Astrocyte (in vitro differentiated cells and primary cell): ENCODE data around the gene KRTAP19-7. TPM values are rescaled to one million over a fixed set of nuclear protein-coding genes. Genes with fewer than 3 reads are reported as not detected.

Experiments
- DNase-seq: peaks from one replicate; pipeline ENCODE4 v3.0.0-alpha.2; 2010; ENCODE audit warnings: low read depth
- FAIRE-seq: peaks from 2 replicates; lab custom pipeline; 2011; peaks lifted over from hg19 to GRCh38; lab: Jason Lieb, UNC
- H2AFZ ChIP-seq: 2 replicates; pipeline ENCODE4 v1.6.0; 2012; ENCODE audit warnings: low read depth, low read length, inconsistent platforms
- H3K27ac ChIP-seq: 2 replicates; pipeline ENCODE4 v1.5.1; 2011; ENCODE audit warnings: low read depth, low read length, inconsistent platforms
- H3K27me3 ChIP-seq: 2 replicates; pipeline ENCODE4 v1.6.0; 2011; ENCODE audit warnings: low read length, inconsistent platforms; ENCODE audit not compliant: insufficient read depth
- H3K36me3 ChIP-seq: 2 replicates; pipeline ENCODE4 v1.5.1; 2011; ENCODE audit warnings: low read length, inconsistent platforms; ENCODE audit not compliant: insufficient read depth
- H3K4me1 ChIP-seq: 2 replicates; pipeline ENCODE4 v1.5.1; 2011; ENCODE audit warnings: low read length, inconsistent platforms; ENCODE audit not compliant: insufficient read depth
- H3K4me2 ChIP-seq: 2 replicates; pipeline ENCODE4 v1.6.0; 2012; ENCODE audit warnings: low read length, inconsistent platforms
- H3K4me3 ChIP-seq: 2 replicates; pipeline ENCODE4 v1.5.1; 2011; ENCODE audit warnings: low read depth, mild to moderate bottlenecking, low read length, inconsistent platforms; ENCODE audit not compliant: insufficient read depth
- H3K79me2 ChIP-seq: 2 replicates; pipeline ENCODE4 v1.6.0; 2012; ENCODE audit warnings: mild to moderate bottlenecking, low read length, inconsistent platforms; ENCODE audit not compliant: insufficient read depth
- H3K9ac ChIP-seq: 2 replicates; pipeline ENCODE4 v1.6.0; 2012; ENCODE audit warnings: mild to moderate bottlenecking, low read length, inconsistent platforms
- H3K9me3 ChIP-seq: 2 replicates; pipeline ENCODE4 v1.5.1; 2012; ENCODE audit warnings: low read depth, mild to moderate bottlenecking, low read length, inconsistent platforms; ENCODE audit not compliant: insufficient read depth
- H4K20me1 ChIP-seq: 2 replicates; pipeline ENCODE4 v1.6.0; 2012; ENCODE audit warnings: low read length, inconsistent platforms; ENCODE audit not compliant: insufficient read depth
- H3K27ac Mint-ChIP-seq: one replicate; pipeline ENCODE4 v1.8.0; 2021; ENCODE audit warnings: mild to moderate bottlenecking, mixed read lengths; ENCODE audit not compliant: unreplicated experiment
- H3K27me3 Mint-ChIP-seq: one replicate; pipeline ENCODE4 v1.8.0; 2021; ENCODE audit warnings: low read depth, mixed read lengths; ENCODE audit not compliant: unreplicated experiment
- H3K36me3 Mint-ChIP-seq: one replicate; pipeline ENCODE4 v1.8.0; 2021; ENCODE audit warnings: low read depth, mixed read lengths; ENCODE audit not compliant: unreplicated experiment
- H3K4me1 Mint-ChIP-seq: one replicate; pipeline ENCODE4 v1.8.0; 2021; ENCODE audit warnings: low read depth, mixed read lengths; ENCODE audit not compliant: unreplicated experiment
- H3K4me3 Mint-ChIP-seq: one replicate; pipeline ENCODE4 v1.8.0; 2021; ENCODE audit warnings: mild to moderate bottlenecking, moderate library complexity, mixed read lengths; ENCODE audit not compliant: unreplicated experiment
- H3K9me3 Mint-ChIP-seq: one replicate; pipeline ENCODE4 v1.8.0; 2021; ENCODE audit warnings: mild to moderate bottlenecking, mixed read lengths; ENCODE audit not compliant: unreplicated experiment
- EZH2 ChIP-seq: IDR thresholded peaks from 2 replicates; pipeline ENCODE4 v1.6.1; 2012; ENCODE audit warnings: mild to moderate bottlenecking, low read length, inconsistent platforms; ENCODE audit not compliant: insufficient read depth
- total RNA-seq: library from RNA; stranded (reverse); gene quantifications from 2 replicates; pipeline ENCODE4 v1.2.1, GENCODE V29; 2021
- TF ChIP-seq, protein P1 (sequence below): IDR thresholded peaks from 2 replicates; pipeline ENCODE4 v1.5.1; 2011; ENCODE audit warnings: low read depth, mild to moderate bottlenecking, inconsistent platforms, low read length, moderate library complexity; ENCODE audit not compliant: insufficient read depth

KRTAP19-7 gene
- total RNA-seq, 1 donor from 2014 or later = not detected

GRCh38 chr21:30582870-30583269 lies 21.8 kb upstream of the KRTAP19-7 start:
- Mint-ChIP-seq H3K9me3 (no peaks in the 10 kb centered on the region), H3K4me3 (no peak overlapping the region), H3K36me3 (no peaks in the 10 kb centered on the region), H3K27ac (no peak overlapping the region), H3K4me1 (peaks cover 4% of the 10 kb centered on the region), H3K27me3 (no peaks in the 10 kb centered on the region)
- Histone ChIP-seq H3K27me3 (no peaks in the 10 kb centered on the region), H3K9me3 (peaks cover 5% of the 10 kb centered on the region), H3K9ac (no peak overlapping the region), H3K4me1 (no peaks in the 10 kb centered on the region), H2AFZ (no peak overlapping the region), H4K20me1 (no peaks in the 10 kb centered on the region), H3K27ac (no peak overlapping the region), H3K79me2 (no peaks in the 10 kb centered on the region), H3K4me3 (no peak overlapping the region), H3K36me3 (no peaks in the 10 kb centered on the region), H3K4me2 (no peak overlapping the region)
- DNase-seq = no peak
- TF ChIP-seq, protein P1, sequence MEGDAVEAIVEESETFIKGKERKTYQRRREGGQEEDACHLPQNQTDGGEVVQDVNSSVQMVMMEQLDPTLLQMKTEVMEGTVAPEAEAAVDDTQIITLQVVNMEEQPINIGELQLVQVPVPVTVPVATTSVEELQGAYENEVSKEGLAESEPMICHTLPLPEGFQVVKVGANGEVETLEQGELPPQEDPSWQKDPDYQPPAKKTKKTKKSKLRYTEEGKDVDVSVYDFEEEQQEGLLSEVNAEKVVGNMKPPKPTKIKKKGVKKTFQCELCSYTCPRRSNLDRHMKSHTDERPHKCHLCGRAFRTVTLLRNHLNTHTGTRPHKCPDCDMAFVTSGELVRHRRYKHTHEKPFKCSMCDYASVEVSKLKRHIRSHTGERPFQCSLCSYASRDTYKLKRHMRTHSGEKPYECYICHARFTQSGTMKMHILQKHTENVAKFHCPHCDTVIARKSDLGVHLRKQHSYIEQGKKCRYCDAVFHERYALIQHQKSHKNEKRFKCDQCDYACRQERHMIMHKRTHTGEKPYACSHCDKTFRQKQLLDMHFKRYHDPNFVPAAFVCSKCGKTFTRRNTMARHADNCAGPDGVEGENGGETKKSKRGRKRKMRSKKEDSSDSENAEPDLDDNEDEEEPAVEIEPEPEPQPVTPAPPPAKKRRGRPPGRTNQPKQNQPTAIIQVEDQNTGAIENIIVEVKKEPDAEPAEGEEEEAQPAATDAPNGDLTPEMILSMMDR = no peak
- TF ChIP-seq EZH2 = no peak
- no peak for FAIRE-seq

GRCh38 chr21:30580132-30580531 lies 19.0 kb upstream of the KRTAP19-7 start:
- no peak overlapping the region for H3K4me3 ChIP-seq
- H2AFZ ChIP-seq = no peak overlapping the region
- no peaks in the 10 kb centered on the region for H3K4me1 ChIP-seq
- H3K27me3 Mint-ChIP-seq = no peaks in the 10 kb centered on the region
- H4K20me1 ChIP-seq = no peaks in the 10 kb centered on the region
- FAIRE-seq = no peak
- no peak overlapping the region for H3K4me2 ChIP-seq
- TF ChIP-seq, protein P1 = no peak
- no peak for TF ChIP-seq EZH2
- H3K27ac Mint-ChIP-seq = no peak overlapping the region
- no peak overlapping the region for H3K4me3 Mint-ChIP-seq
- no peak for DNase-seq
- H3K4me1 Mint-ChIP-seq = peaks cover 9% of the 10 kb centered on the region
- no peak overlapping the region for H3K9ac ChIP-seq
- no peaks in the 10 kb centered on the region for H3K36me3 ChIP-seq
- no peak overlapping the region for H3K27ac ChIP-seq
- H3K9me3 Mint-ChIP-seq = no peaks in the 10 kb centered on the region
- H3K9me3 ChIP-seq = peaks cover 5% of the 10 kb centered on the region
- no peaks in the 10 kb centered on the region for H3K36me3 Mint-ChIP-seq
- no peaks in the 10 kb centered on the region for H3K79me2 ChIP-seq
- H3K27me3 ChIP-seq = no peaks in the 10 kb centered on the region

GRCh38 chr21:30579346-30579745 lies 18.2 kb upstream of the KRTAP19-7 start:
- no peak overlapping the region for H3K27ac ChIP-seq
- no peaks in the 10 kb centered on the region for H3K27me3 Mint-ChIP-seq
- H3K9me3 Mint-ChIP-seq = no peaks in the 10 kb centered on the region
- H3K4me3 ChIP-seq = no peak overlapping the region
- no peak overlapping the region for H3K4me2 ChIP-seq
- no peaks in the 10 kb centered on the region for H3K27me3 ChIP-seq
- H3K27ac Mint-ChIP-seq = no peak overlapping the region
- H3K36me3 ChIP-seq = no peaks in the 10 kb centered on the region
- H3K4me1 Mint-ChIP-seq = peaks cover 9% of the 10 kb centered on the region
- H3K9ac ChIP-seq = no peak overlapping the region
- TF ChIP-seq, protein P1 = no peak
- TF ChIP-seq EZH2 = no peak
- H3K4me3 Mint-ChIP-seq = no peak overlapping the region
- H2AFZ ChIP-seq = no peak overlapping the region
- H4K20me1 ChIP-seq = no peaks in the 10 kb centered on the region
- no peaks in the 10 kb centered on the region for H3K36me3 Mint-ChIP-seq
- DNase-seq (no peak), FAIRE-seq (no peak)
- no peaks in the 10 kb centered on the region for H3K79me2 ChIP-seq
- H3K9me3 ChIP-seq = peaks cover 5% of the 10 kb centered on the region
- H3K4me1 ChIP-seq = no peaks in the 10 kb centered on the region
